GM12801 (cell line): ENCODE results near the gene DGKE.

Experiments
- TF ChIP-seq, protein P1 (sequence below): IDR thresholded peaks from one replicate; pipeline ENCODE4 v1.5.1; 2011; ENCODE audit warnings: control low read depth; ENCODE audit not compliant: insufficient read length; ENCODE audit errors: extremely low read depth

Gene DGKE

GRCh38 chr17:56912105-56912999, 78.4 kb downstream of the DGKE start:
- TF ChIP-seq, protein P1, sequence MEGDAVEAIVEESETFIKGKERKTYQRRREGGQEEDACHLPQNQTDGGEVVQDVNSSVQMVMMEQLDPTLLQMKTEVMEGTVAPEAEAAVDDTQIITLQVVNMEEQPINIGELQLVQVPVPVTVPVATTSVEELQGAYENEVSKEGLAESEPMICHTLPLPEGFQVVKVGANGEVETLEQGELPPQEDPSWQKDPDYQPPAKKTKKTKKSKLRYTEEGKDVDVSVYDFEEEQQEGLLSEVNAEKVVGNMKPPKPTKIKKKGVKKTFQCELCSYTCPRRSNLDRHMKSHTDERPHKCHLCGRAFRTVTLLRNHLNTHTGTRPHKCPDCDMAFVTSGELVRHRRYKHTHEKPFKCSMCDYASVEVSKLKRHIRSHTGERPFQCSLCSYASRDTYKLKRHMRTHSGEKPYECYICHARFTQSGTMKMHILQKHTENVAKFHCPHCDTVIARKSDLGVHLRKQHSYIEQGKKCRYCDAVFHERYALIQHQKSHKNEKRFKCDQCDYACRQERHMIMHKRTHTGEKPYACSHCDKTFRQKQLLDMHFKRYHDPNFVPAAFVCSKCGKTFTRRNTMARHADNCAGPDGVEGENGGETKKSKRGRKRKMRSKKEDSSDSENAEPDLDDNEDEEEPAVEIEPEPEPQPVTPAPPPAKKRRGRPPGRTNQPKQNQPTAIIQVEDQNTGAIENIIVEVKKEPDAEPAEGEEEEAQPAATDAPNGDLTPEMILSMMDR: no peak

DNA sequence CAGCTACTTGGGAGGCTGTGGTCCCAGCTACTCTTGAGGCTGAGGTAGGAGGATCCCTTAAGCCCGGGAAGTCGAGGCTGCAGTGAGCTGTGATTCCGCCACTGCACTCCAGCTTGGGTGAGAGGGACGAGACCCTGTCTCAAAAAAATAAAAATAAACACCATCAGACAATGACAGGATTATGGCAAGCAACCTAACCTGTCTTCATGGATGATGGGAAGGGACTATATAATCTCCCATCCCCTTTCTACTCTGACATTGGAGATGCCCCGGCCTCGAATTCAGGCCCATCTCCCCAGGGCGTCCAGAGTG, 79.0 kb downstream of the DGKE start:
- TF ChIP-seq, protein P1: no peak

DNA sequence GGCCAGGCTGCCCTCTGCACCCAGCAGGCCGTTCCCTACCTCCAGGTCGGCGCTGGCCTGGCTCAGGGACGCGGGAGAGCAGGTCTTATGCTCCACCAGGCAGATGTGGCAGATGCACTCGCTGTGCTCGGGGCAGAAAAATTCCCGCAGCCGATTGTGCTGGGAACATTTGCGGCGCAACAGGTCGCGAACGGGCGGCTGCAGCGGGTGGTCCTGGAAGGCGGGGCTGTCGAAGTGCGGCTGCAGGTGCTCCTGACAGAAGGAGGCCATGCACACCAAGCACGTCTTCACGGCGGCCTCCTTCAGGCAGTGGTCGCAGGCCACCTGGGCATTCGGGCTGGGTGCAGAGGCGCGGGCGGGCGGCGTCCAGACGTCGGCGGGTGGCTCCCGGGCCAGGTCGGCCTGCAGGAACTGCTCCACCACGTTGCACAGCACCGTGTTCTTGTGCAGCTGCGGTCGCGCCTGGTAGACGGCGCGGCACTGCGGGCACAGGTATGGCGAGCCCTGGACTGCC, 79.5 kb downstream of the DGKE start:
- TF ChIP-seq, protein P1: no peak

DNA sequence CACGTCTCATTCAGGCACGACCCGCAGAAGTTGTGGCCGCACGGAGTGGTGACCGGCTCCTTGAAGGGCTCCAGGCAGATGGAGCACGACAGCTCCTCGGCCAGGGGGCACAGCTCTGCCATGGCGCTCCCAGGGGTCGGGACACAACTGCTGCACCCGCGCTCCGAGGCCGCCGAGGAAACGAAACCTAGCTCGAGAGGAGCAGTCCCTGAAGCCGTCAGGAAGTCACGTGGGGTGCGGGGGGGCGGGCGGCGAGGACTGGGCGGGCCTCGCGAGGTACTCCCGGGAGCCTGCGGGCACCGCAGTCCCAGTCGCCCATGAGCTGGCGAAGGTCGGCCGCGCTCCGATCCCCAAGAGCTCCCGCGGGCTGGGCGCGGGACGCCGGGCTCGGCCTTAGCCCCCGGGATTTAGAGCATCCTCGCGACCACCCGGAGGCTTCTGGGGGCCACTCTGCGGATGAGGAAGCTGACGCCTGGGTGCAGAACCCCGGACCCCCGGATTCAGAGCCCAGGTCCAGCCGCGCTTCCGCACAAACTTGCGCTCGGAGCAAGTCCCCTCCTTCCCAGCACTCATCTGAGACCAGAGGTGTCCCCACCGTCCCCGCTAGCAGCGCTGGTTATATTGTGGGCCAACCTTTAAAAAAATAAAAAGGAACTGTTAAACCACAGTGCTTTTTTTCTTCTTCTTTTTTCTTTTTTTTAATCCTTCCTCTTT, 80.1 kb downstream of the DGKE start, which contains the start of gene TRIM25:
Gene TRIM25 (minus strand): TSS at position 183 of the 714 bp plus-strand sequence. CDS start 61 bp downstream, at position 122.
- TF ChIP-seq, protein P1: no peak

DNA sequence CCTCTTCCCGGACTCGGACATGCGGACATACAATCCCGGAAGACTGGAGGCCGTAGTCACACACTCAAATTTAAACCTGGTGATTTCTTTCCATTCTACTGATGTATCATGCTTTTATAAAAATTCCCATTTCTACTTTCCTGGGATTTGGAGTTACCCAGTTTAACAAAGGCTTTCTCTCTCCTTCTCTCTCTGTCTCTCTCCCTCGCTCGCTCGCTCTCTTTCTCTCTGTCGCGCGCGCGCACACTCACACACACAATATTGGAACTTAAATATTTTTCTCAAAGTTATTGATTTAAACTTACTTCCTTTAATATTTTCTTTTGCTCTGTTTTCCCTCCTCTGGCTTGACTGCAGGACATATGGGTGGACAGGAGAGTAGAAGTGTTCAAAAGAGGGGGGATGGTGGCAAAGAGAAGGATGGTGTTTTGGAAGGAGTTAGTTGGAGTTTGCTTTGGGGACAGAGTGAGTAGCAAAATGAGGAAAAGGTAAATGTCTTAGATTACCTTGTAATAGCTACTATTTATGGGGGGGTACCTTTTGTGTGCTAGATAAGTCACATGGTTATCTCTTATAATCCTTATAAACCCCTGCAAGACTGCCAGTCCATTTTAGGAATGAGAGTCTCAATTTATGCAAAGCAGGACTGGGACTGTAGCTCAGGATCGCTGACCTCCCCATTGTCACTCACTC, 80.8 kb downstream of the DGKE start:
- TF ChIP-seq, protein P1: no peak

DNA sequence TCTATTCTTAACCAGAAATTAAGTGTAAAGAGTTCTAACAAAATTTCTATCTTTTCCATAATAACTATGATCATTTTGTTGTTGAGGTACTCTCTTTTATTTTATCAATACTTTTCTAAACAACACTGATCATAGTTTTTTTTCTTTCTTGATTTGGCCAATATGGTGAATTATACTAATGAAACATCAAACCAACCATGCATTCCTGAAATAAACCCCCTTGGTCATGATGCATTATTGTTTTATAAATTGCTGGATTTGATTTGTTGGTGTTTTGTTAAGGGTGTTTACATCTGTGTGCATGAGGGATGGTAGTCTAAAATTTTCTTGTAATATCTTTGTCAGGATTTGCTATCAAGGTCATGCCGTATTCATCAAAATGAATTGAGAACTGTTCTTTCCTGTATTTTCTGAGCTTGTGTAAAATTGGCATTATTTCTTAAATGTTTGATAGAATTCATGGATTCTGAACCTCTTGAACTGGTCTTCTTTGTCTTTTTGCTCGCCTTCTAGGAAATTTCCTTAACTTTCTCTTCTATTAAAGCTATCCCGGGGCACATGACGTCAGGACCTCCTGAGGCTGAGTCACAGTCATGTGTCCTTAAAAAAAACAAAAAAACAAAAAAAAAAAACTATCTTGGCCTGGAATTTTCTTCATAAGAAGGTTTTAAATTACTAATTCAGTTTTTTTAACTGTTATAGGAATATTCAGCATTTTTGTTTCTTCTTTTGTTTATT, 83.8 kb downstream of the DGKE start:
- TF ChIP-seq, protein P1: no peak
